ENCODE results near the gene NR6A1. TPM values are rescaled to one million over a fixed set of nuclear protein-coding genes. Genes with fewer than 3 reads are reported as not detected.

The NR6A1 gene
- total RNA-seq, 2 experiments from 2014 or later: 17.5 to 23.0 TPM

GRCh38 chr9:124485936-124486335 lies 285.2 kb downstream of the NR6A1 start:
- no peaks in the 10 kb centered on the region for H3K9me3 ChIP-seq (ENCODE audit: low read length)
- intact Hi-C loops (cut with micrococcal nuclease; ENCODE audit: unreplicated experiment): no loop called here
- H3K9me2 ChIP-seq (ENCODE audit: insufficient read depth, low read length): no peaks in the 10 kb centered on the region
- no peak overlapping the region for H3K4me2 ChIP-seq (ENCODE audit: low read length)
- DNase-seq (ENCODE audit: low spot score): no peak
- no peaks in the 10 kb centered on the region for H3K4me1 ChIP-seq (ENCODE audit: insufficient read depth, low read length, poor library complexity, severe bottlenecking)
- CTCF ChIA-PET (ENCODE audit: unreplicated experiment): no interaction called here
- POLR2A ChIA-PET: no interaction called here
- H3K36me3 ChIP-seq (ENCODE audit: insufficient read depth, low read length): no peaks in the 10 kb centered on the region
- TF ChIP-seq CTCF (conservative IDR thresholded peaks at IDR 0.05; ENCODE audit: low read length) (no peak), EZH2phosphoT487 (IDR thresholded peaks at IDR 0.05; ENCODE audit: borderline replicate concordance, low read depth, low read length) (no peak)
- H3K4me3 ChIP-seq (ENCODE audit: low read depth, low read length, poor library complexity, severe bottlenecking): no peak overlapping the region
- H2AFZ ChIP-seq (ENCODE audit: low read length): no peak overlapping the region
- BruUV-seq (replicated peaks): no TSS peak
- H3K27ac ChIP-seq (ENCODE audit: low read depth, low read length, poor library complexity, severe bottlenecking): no peak overlapping the region
- H4K20me1 ChIP-seq (ENCODE audit: insufficient read depth, low read length): no peaks in the 10 kb centered on the region
- no peaks in the 10 kb centered on the region for H3K79me2 ChIP-seq (ENCODE audit: insufficient read depth, low read depth, low read length)

- no peak overlapping the region for H2AFZ ChIP-seq (ENCODE audit: low read length)
- H3K4me3 ChIP-seq (ENCODE audit: low read depth, low read length, poor library complexity, severe bottlenecking): no peak overlapping the region
- no peaks in the 10 kb centered on the region for H3K9me3 ChIP-seq (ENCODE audit: low read length)
- H3K4me2 ChIP-seq (ENCODE audit: low read length): no peak overlapping the region
- BruUV-seq (replicated peaks): no TSS peak
- no peak for DNase-seq (ENCODE audit: low spot score)
- TF ChIP-seq CTCF (conservative IDR thresholded peaks at IDR 0.05; ENCODE audit: low read length) (no peak), EZH2phosphoT487 (IDR thresholded peaks at IDR 0.05; ENCODE audit: borderline replicate concordance, low read depth, low read length) (no peak)
- no peaks in the 10 kb centered on the region for H3K36me3 ChIP-seq (ENCODE audit: insufficient read depth, low read length)
- H3K27ac ChIP-seq (ENCODE audit: low read depth, low read length, poor library complexity, severe bottlenecking): no peak overlapping the region
- CTCF ChIA-PET (ENCODE audit: unreplicated experiment): no interaction called here
- POLR2A ChIA-PET: no interaction called here
- H3K79me2 ChIP-seq (ENCODE audit: insufficient read depth, low read depth, low read length): no peaks in the 10 kb centered on the region
- H4K20me1 ChIP-seq (ENCODE audit: insufficient read depth, low read length): no peaks in the 10 kb centered on the region
- intact Hi-C loops (cut with micrococcal nuclease; ENCODE audit: unreplicated experiment): no loop called here
- no peaks in the 10 kb centered on the region for H3K9me2 ChIP-seq (ENCODE audit: insufficient read depth, low read length)
- H3K4me1 ChIP-seq (ENCODE audit: insufficient read depth, low read length, poor library complexity, severe bottlenecking): peaks cover 3% of the 10 kb centered on the region
Observed at GRCh38 chr9:124485201-124485600, 285.9 kb downstream of the NR6A1 start.

- Histone ChIP-seq H3K27ac (ENCODE audit: low read depth, low read length, poor library complexity, severe bottlenecking) (no peak overlapping the region), H3K4me1 (ENCODE audit: insufficient read depth, low read length, poor library complexity, severe bottlenecking) (peaks cover 5% of the 10 kb centered on the region), H2AFZ (ENCODE audit: low read length) (no peak overlapping the region), H4K20me1 (ENCODE audit: insufficient read depth, low read length) (no peaks in the 10 kb centered on the region), H3K9me3 (ENCODE audit: low read length) (no peaks in the 10 kb centered on the region), H3K9me2 (ENCODE audit: insufficient read depth, low read length) (no peaks in the 10 kb centered on the region), H3K79me2 (ENCODE audit: insufficient read depth, low read depth, low read length) (no peaks in the 10 kb centered on the region), H3K4me2 (ENCODE audit: low read length) (no peak overlapping the region), H3K4me3 (ENCODE audit: low read depth, low read length, poor library complexity, severe bottlenecking) (no peak overlapping the region), H3K36me3 (ENCODE audit: insufficient read depth, low read length) (no peaks in the 10 kb centered on the region)
- POLR2A ChIA-PET: no interaction called here
- no TSS peak for BruUV-seq (replicated peaks)
- TF ChIP-seq EZH2phosphoT487 (IDR thresholded peaks at IDR 0.05; ENCODE audit: borderline replicate concordance, low read depth, low read length) (no peak), CTCF (conservative IDR thresholded peaks at IDR 0.05; ENCODE audit: low read length) (no peak)
- CTCF ChIA-PET (ENCODE audit: unreplicated experiment): no interaction called here
- no peak for DNase-seq (ENCODE audit: low spot score)
- intact Hi-C loops (cut with micrococcal nuclease; ENCODE audit: unreplicated experiment): no loop called here
Observed at GRCh38 chr9:124483481-124483880, 287.6 kb downstream of the NR6A1 start.
